NCI-H2081 treated with DMSO at 0.1 percent for 48 hours (cell line): ENCODE measurements around the gene SMIM5.
"Not testable (repeated sequence)": the region's sequence is repeated elsewhere in the genome, so short reads cannot be mapped to it uniquely, and the experiment has no call there.

Experiments used
- DNase-seq: peaks from one replicate; lab custom pipeline; 2025; lab: John Stamatoyannopoulos, UW

The SMIM5 gene

DNA sequence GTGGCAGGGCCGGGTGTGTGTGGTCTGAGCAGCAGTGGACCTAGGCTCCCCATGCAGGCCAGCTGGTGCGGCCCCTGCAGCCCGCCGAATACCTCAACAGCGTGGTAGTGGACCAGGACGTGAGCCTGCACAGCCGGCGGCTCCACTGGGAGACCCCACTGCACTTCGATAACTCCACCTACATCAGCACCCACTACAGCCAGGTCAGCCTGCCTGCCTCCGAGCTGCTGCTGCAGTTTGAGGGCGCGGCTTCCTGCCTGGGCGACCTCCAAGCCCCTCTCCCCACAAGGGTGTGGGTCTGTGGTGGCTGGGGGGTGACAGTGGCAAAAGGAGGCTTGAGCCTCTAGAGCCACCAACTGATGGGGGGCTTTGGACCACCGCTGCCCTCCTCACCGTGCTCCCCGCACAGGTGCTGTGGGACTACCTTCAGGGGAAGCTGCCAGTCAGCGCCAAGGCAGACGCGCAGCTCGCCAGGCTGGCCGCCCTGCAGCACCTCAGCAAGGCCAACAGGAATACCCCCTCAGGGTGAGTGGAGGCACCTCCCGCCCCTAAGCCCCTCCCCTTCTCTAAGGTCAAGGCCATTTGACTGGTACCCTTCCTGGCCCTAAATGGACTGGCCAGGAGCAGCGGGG lies 8.4 kb upstream of the SMIM5 start:
- no peak for DNase-seq

DNA sequence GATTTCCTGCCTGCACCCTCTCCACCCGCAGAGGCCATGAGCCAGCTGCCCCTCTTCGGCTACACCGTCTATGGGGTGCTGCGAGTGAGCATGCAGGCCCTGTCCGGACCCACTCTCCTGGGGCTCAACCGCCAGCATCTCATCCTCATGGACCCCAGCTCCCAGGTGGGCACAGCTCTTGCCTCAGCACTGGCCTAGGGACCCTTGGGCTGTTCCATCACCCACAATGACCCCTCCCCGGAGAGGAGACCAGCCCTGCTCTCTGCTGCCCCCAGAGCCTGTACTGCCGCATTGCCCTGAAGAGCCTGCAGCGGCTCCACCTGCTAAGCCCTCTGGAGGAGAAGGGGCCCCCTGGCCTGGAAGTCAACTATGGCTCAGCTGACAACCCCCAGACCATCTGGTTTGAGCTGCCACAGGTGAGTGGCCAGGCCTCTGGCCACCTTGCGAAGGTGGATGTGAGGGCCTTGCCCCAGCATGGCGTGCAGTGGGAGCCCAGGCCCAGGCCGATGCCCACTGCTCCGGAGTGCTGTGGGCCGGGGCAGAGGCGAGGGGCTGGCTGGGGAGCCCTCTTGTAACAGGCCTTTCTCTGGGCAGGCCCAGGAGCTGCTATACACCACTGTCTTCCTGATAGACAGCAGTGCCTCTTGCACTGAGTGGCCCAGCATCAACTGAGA lies 7.3 kb upstream of the SMIM5 start:
- DNase-seq = no peak

GRCh38 chr17:75626496-75627038 lies 6.7 kb upstream of the SMIM5 start:
- DNase-seq = no peak

DNA sequence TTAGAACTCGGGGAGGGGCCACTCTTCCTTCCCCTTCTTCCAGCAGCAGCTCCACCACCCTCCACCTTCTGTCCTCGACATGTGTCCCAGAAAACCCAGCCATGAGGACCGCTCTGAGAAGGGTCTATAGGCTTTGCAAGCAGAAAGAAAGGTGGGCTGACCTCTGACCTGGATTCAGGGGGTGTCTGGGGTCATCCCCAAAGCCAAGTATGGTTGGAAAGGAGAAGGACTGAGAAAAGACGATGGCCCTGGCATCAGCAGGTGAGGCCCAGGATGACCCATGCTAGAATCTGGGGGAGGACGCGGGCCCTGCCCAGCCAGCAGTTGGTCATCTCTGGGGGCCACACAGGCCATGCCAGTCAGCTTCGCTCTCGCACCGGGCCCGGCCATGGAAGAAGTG lies 6.1 kb upstream of the SMIM5 start:
- DNase-seq = no peak

DNA sequence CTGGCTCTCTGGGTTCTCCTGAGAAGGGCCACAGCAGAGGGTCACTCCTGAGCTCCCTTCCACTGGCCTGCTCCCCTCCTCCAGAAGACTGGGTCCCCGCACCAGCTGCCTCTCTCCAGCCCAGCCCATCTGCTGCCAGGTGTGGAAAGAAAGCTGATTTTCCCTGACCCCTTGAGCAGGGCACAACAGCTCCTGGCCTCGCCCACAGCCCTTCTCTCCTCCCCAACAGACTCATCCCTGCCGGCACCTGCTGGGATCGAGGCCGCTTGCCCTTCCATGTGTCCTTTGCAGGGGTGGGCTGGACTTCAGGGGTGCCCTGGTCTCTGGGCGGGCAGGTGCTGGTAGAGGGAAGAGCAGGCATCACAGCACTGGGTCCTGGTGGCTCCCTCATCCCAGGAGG lies 4.8 kb upstream of the SMIM5 start:
- DNase-seq = no peak

DNA sequence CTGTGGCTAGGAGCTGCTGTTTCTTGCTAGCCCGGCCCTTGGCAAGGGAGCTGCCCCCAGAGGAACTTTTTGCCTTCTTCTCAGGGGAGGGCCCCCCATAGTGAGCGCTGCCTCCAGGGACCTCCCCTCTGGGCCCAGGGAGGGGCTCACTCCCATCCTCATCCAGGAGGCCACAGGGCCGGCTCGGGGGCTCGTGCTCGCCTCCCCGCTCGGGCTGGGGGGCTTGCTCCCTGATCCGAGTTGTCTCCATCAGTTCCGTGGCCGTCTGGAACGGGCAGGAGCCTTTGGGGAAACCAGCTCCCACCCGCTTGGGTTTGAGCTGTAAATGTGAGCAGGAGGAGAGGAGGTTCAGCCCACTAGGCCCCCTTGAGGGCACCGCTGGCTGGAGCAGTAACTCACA lies 4.1 kb upstream of the SMIM5 start:
- no peak for DNase-seq

- DNase-seq = no peak
Measured at GRCh38 chr17:75630071-75630917, 2.9 kb upstream of the SMIM5 start.

DNA sequence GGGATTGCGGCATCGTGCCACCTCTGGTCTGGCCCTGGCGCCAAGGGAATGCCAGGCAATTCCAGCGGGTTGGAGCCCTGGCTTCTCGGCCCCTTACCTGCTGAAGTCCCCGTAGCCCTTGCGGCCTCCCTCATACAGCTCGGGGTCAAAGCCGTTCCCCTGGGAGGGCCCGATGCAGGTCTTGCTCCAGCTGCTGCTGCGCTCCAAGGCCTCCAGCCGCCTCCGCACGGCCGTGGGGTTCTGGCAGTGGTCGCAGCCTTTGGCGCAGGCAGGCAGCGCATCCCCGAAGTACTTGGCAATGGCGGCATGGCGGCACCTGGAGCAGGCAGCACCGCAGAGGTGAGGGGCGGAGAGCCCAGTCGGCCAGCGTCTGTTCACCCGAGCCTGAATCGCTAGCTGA lies 1.9 kb upstream of the SMIM5 start:
- DNase-seq = no peak

GRCh38 chr17:75632428-75632827 lies 806 bp upstream of the SMIM5 start:
- no peak for DNase-seq

- DNase-seq = peak; percentile 70
Measured at GRCh38 chr17:75633486-75634375, 497 bp downstream of the SMIM5 start.

DNA sequence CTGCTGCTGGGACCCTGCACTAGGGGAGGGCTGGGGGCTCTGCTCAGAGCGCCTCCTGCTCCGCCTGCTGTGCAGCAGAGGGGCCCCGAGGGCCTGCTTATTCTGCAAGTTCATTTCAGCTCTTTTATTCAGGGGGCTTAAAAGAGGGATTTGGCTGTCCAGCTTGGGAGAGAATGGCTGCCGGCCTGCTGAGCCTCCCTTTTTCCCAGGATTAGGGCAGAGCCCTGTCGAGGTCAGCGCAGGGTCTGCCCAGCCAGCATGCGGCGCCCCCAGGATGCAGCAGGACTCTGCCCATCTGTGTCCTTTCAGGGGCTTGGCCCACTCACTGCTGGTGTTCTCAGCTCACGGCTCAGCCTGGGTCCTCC lies 1.1 kb downstream of the SMIM5 start:
- DNase-seq = no peak

- no peak for DNase-seq
Measured at GRCh38 chr17:75634754-75635609, 1.7 kb downstream of the SMIM5 start.

- no peak for DNase-seq
Measured at GRCh38 chr17:75635610-75636202, 2.5 kb downstream of the SMIM5 start.

DNA sequence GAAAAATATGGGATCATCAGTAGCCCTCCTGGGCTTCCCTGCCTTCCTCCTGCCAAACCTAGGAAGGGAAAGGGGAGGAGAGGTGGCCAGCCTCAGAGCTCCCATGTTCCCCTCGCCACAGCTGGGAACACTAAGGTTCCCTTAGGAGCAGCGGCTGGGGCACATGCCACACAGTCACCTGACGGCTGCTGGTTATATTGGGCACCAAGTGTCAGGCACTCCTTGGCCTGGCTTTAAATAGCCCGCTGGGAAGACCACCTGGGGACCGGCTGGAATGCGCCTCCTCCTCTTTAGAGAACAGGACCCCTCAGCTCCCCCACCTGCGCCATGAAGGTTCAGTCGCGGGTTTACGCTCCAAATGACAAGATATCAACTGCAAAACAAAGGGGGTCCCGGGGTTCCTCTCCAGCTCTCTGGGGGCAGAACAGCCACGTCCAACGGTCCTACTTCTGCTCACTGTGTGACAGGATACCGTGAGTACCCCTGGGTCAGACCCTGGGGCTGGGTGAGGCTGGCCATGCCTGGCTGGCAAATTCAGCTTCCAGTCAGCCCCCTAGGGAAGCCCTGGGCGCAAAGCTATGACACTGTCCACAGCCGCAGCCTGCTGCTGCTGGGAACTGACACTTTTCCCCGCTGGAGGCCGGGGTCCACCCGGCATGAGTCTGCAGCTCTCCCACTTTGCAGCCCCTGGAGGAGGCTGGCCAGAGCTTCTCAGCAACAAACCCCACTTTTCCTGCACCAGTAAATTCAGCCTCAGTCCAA lies 3.3 kb downstream of the SMIM5 start:
- no peak for DNase-seq

GRCh38 chr17:75637143-75637538 lies 3.9 kb downstream of the SMIM5 start:
- no peak for DNase-seq

DNA sequence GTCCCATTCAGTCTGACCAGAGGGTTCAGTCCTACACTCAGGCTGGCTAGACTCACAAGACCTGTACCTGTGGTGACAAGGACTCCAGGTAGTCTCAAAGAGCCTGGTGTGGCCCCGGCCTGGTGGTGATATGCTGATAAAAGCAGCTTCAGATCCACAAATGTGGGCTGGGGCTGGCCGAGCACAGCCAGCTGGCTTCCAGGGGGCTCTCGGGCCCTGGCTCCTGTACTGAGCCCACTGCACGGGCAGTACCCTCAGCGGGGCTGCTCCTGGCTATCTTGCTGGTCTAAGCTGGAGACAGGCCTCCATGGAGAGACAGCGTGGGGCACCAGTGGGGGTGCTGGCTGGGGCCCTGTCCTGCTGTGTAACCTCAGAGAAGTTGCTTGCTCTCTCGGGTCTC lies 4.3 kb downstream of the SMIM5 start:
- no peak for DNase-seq

- not testable (repeated sequence) for DNase-seq
Measured at GRCh38 chr17:75638039-75638438, 4.8 kb downstream of the SMIM5 start.

DNA sequence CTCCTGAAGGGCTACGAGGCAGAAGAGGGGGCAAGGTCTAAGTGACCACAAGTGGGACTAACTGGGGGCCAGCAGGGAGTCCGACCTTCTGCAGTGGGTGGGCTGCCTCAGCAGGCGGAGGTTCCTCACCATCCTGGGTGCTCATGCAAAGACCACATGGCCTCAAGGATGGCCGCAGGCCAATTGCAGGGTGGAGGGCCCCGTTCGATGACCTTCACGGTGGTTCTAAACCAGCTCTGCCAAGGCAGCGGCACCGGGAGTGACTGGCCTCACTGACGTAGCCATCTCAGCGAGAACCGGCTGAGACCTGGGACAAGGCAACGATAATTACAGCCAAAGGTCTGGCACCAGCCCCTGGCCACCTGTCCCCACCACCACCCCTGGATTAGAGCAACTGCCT lies 5.7 kb downstream of the SMIM5 start:
- no peak for DNase-seq

DNA sequence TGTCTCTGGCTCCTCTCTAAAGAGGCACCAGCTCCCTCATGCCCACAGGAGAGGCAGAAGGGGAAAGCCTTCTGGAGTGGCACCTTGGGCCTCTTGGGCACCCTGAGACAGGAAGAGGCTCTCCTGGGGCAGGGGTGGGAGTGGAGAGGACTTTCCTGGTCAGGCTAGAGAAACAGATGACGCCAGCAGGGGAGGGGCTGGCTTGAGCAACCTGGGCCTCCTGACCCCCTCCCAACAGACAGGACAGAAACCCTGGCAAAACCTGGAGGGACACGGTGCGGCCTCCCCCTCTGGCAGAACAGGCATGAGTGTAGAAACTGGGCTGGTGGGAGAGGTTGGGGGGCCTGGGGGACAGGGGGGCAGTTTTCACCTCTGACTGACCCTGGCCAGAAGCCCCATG lies 6.1 kb downstream of the SMIM5 start:
- no peak for DNase-seq
